Liver (tissue), 9 donors: Measurements from ENCODE around the gene TXK. TPM values are rescaled to one million over a fixed set of nuclear protein-coding genes. Genes with fewer than 3 reads are reported as not detected.

Experiments
- DNase-seq: peaks from one replicate; pipeline ENCODE4 v3.0.0-alpha.2; 2017; ENCODE audit warnings: low spot score
- H3K27ac ChIP-seq, 2 donors: one replicate each; pipeline ENCODE4 v1.7.0; 2013; ENCODE audit warnings: inconsistent platforms in 2 of 2, low read length in 2 of 2, control low read depth in 1 of 2, low read depth in 1 of 2, mild to moderate bottlenecking in 1 of 2
- H3K27me3 ChIP-seq, 4 donors: one replicate each; pipeline versions ENCODE4 v1.6.1 to v1.7.0; 2013; ENCODE audit warnings: low read length in 3 of 4, inconsistent platforms in 1 of 4, mild to moderate bottlenecking in 1 of 4, moderate library complexity in 1 of 4; ENCODE audit not compliant: control insufficient read depth in 4 of 4, insufficient read depth in 4 of 4
- H3K36me3 ChIP-seq, 4 donors: one replicate each; pipeline versions ENCODE4 v1.6.1 to v1.7.0; 2013; ENCODE audit warnings: low read length in 3 of 4, mild to moderate bottlenecking in 3 of 4, low read depth in 1 of 4, moderate library complexity in 1 of 4; ENCODE audit not compliant: control insufficient read depth in 4 of 4, insufficient read depth in 3 of 4
- H3K4me1 ChIP-seq, 4 donors: one replicate each; pipeline versions ENCODE4 v1.6.1 to v1.7.0; 2013; ENCODE audit warnings: low read length in 3 of 4, mild to moderate bottlenecking in 3 of 4, moderate library complexity in 1 of 4; ENCODE audit not compliant: control insufficient read depth in 4 of 4, insufficient read depth in 4 of 4
- H3K4me3 ChIP-seq, 3 donors: one replicate each; pipeline versions ENCODE4 v1.6.1 to v1.7.0; 2013; ENCODE audit warnings: low read length in 3 of 3, control low read depth in 1 of 3, low read depth in 1 of 3, mild to moderate bottlenecking in 1 of 3
- H3K9ac ChIP-seq, 2 donors: one replicate each; pipeline ENCODE4 v1.7.0; 2013; ENCODE audit warnings: low read length in 2 of 2, mild to moderate bottlenecking in 2 of 2, moderate library complexity in 2 of 2, control low read depth in 1 of 2, low read depth in 1 of 2
- H3K9me3 ChIP-seq, 4 donors: one replicate each; pipeline versions ENCODE4 v1.6.1 to v1.7.0; 2013; ENCODE audit warnings: low read length in 3 of 4; ENCODE audit not compliant: control insufficient read depth in 4 of 4
- ATF3 ChIP-seq: IDR thresholded peaks from 2 replicates; pipeline ENCODE4 v1.6.1; 2016; ENCODE audit warnings: antibody characterized with exemption
- EGR1 ChIP-seq, 2 donors: IDR thresholded peaks; 2 replicates each; pipeline ENCODE4 v1.6.1; 2016 to 2018; ENCODE audit warnings: antibody characterized with exemption in 2 of 2, low read depth in 2 of 2
- FOXA2 ChIP-seq: IDR thresholded peaks from 2 replicates; pipeline ENCODE4 v1.6.1; 2016; ENCODE audit warnings: antibody characterized with exemption
- GABPA ChIP-seq, 2 donors: IDR thresholded peaks in 1 of 2; conservative IDR thresholded peaks in 1 of 2; 2 replicates each; pipeline ENCODE4 v1.6.1; 2016; ENCODE audit warnings: antibody characterized with exemption in 2 of 2, mild to moderate bottlenecking in 1 of 2, moderate library complexity in 1 of 2
- HNF4A ChIP-seq, 2 donors: conservative IDR thresholded peaks; 2 replicates each; pipeline ENCODE4 v1.6.1; 2016; ENCODE audit warnings: antibody characterized with exemption in 2 of 2, mild to moderate bottlenecking in 2 of 2
- HNF4G ChIP-seq: IDR thresholded peaks from 2 replicates; pipeline ENCODE4 v1.6.1; 2016; ENCODE audit warnings: antibody characterized with exemption
- JUND ChIP-seq, 2 donors: IDR thresholded peaks; 2 replicates each; pipeline ENCODE4 v1.6.1; 2016; ENCODE audit warnings: antibody characterized with exemption in 2 of 2
- NR2F2 ChIP-seq: IDR thresholded peaks from 2 replicates; pipeline ENCODE4 v1.6.1; 2016; ENCODE audit warnings: antibody characterized with exemption
- RAD21 ChIP-seq, 2 donors: IDR thresholded peaks; 2 replicates each; pipeline ENCODE4 v1.6.1; 2016; ENCODE audit warnings: antibody characterized with exemption in 2 of 2, mild to moderate bottlenecking in 2 of 2
- REST ChIP-seq: IDR thresholded peaks from 2 replicates; pipeline ENCODE4 v1.6.1; 2016; ENCODE audit warnings: antibody characterized with exemption, mild to moderate bottlenecking
- RXRA ChIP-seq, 2 donors: IDR thresholded peaks; 2 replicates each; pipeline ENCODE4 v1.6.1; 2017 to 2018; ENCODE audit warnings: antibody characterized with exemption in 2 of 2, mild to moderate bottlenecking in 1 of 2
- SP1 ChIP-seq: IDR thresholded peaks from 2 replicates; pipeline ENCODE4 v1.6.1; 2018; ENCODE audit warnings: antibody characterized with exemption, mild to moderate bottlenecking
- TAF1 ChIP-seq: conservative IDR thresholded peaks from 2 replicates; pipeline ENCODE4 v1.6.1; 2016; ENCODE audit warnings: antibody characterized with exemption, mild to moderate bottlenecking
- YY1 ChIP-seq: IDR thresholded peaks from 2 replicates; pipeline ENCODE4 v1.6.1; 2016; ENCODE audit warnings: antibody characterized with exemption, mild to moderate bottlenecking
- WGBS: extraction: QIAGEN DNeasy Blood & Tissue Kit; methylation state at CpG from one replicate; pipeline ENCODE4 v1.1.7; 2013; 5-methylcytosine and 5-hydroxymethylcytosine counted together
- polyA plus RNA-seq, 2 donors: library from polyadenylated mRNA; stranded (reverse) in 1 of 2; unstranded in 1 of 2; fragments of 200-250 nt in 1 of 2; fragments of >200 nt in 1 of 2; fragmentation: Nextera tagmentation in 1 of 2; extraction: Ambion mirVana in 1 of 2; gene quantifications; one replicate each; pipeline versions ENCODE4 v1.2.1 to v1.2.3, GENCODE V29; 2013 to 2015
- total RNA-seq, 2 donors: library from RNA; depleted of rRNA; stranded (reverse); fragments of >200 nt; gene quantifications; one replicate each; pipeline ENCODE4 v1.2.3, GENCODE V29; 2014
- TF ChIP-seq, protein P1 (sequence below): fragments of 150-350 bp; IDR thresholded peaks from 2 replicates; pipeline ENCODE4 v1.5.1; 2017; ENCODE audit warnings: improper control_type of control experiment, low read depth, low read length; ENCODE audit not compliant: missing input control
- TF ChIP-seq, protein P2 (sequence below): IDR thresholded peaks from 2 replicates; pipeline ENCODE4 v1.6.1; 2016; ENCODE audit warnings: antibody characterized with exemption
- TF ChIP-seq, protein P3 (sequence below): IDR thresholded peaks from 2 replicates; pipeline ENCODE4 v1.6.1; 2016; ENCODE audit warnings: antibody characterized with exemption
- donor health status: healthy.
- donor health status: healthy.
- donor health status: healthy.
- donor health status: healthy.
- donor health status: healthy.

Gene TXK
- total and polyA plus RNA-seq, 4 donors = 0.43 to 4.9 (median 1.4) TPM

DNA sequence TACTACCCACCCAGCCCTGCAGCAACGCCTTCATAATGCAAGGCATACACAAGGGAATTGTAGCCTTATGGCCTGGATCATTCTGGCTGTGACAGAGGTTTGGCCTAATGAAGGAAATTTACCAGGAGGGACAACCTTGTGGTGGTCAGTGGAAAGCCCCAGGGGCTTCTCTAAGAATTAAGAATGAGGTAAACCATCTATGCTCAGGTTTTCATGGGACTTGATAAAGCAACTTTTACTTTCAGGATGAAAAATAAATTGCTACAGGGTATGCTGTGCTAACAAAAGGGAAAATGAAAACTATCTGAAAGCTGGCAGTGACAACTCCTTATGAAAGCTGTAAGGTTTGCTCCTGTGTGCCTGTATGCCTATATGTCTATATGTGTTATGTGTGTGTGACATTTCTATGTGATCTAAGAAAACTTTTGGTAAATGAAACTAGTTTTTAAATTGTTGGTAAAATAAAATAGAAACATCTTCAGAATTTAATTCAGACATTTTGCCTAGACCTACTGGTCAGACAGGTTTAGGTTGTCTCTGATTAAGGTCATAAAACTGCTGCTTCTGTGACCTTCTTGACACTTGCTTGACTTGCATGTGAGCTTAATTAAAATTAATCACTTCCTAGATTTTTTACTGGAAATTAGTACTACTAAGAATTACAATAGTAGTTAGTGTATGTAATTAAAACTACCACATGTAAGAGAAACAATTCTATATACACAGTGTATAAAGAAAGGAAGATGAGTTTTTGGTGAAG is 19.9 kb upstream of the TXK start:
- Histone ChIP-seq H3K4me3 (no peak overlapping the region), H3K27me3 (no peaks in the 10 kb centered on the region), H3K27ac (no peak overlapping the region), H3K9me3 (no peaks in the 10 kb centered on the region), H3K9ac (no peak overlapping the region), H3K36me3 (peaks cover 0 to 18% (median 6%) of the 10 kb centered on the region in 4 donors), H3K4me1 (no peaks in the 10 kb centered on the region)
- 92% methylated on average over 1 of the region's 1 CpG for WGBS
- no peak for DNase-seq
- TF ChIP-seq HNF4A (conservative IDR thresholded peaks at IDR 0.05) (no peak), JUND (IDR thresholded peaks at IDR 0.05) (no peak), NR2F2 (no peak), SP1 (no peak), RAD21 (IDR thresholded peaks at IDR 0.05) (no peak), FOXA2 (no peak), EGR1 (IDR thresholded peaks at IDR 0.05; ENCODE audit: low read depth in 2 of 2) (no peak), YY1 (no peak), GABPA (IDR thresholded peaks at IDR 0.05 in 1 of 2, conservative IDR thresholded peaks at IDR 0.05 in 1 of 2) (no peak), TAF1 (no peak), ATF3 (no peak), HNF4G (no peak), REST (no peak), RXRA (IDR thresholded peaks at IDR 0.05) (no peak)
- TF ChIP-seq, protein P1, sequence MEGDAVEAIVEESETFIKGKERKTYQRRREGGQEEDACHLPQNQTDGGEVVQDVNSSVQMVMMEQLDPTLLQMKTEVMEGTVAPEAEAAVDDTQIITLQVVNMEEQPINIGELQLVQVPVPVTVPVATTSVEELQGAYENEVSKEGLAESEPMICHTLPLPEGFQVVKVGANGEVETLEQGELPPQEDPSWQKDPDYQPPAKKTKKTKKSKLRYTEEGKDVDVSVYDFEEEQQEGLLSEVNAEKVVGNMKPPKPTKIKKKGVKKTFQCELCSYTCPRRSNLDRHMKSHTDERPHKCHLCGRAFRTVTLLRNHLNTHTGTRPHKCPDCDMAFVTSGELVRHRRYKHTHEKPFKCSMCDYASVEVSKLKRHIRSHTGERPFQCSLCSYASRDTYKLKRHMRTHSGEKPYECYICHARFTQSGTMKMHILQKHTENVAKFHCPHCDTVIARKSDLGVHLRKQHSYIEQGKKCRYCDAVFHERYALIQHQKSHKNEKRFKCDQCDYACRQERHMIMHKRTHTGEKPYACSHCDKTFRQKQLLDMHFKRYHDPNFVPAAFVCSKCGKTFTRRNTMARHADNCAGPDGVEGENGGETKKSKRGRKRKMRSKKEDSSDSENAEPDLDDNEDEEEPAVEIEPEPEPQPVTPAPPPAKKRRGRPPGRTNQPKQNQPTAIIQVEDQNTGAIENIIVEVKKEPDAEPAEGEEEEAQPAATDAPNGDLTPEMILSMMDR = no peak
- TF ChIP-seq, protein P2, sequence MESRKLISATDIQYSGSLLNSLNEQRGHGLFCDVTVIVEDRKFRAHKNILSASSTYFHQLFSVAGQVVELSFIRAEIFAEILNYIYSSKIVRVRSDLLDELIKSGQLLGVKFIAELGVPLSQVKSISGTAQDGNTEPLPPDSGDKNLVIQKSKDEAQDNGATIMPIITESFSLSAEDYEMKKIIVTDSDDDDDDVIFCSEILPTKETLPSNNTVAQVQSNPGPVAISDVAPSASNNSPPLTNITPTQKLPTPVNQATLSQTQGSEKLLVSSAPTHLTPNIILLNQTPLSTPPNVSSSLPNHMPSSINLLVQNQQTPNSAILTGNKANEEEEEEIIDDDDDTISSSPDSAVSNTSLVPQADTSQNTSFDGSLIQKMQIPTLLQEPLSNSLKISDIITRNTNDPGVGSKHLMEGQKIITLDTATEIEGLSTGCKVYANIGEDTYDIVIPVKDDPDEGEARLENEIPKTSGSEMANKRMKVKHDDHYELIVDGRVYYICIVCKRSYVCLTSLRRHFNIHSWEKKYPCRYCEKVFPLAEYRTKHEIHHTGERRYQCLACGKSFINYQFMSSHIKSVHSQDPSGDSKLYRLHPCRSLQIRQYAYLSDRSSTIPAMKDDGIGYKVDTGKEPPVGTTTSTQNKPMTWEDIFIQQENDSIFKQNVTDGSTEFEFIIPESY = no peak
- TF ChIP-seq, protein P3, sequence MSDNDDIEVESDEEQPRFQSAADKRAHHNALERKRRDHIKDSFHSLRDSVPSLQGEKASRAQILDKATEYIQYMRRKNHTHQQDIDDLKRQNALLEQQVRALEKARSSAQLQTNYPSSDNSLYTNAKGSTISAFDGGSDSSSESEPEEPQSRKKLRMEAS = no peak
